ENCODE results near the gene AWAT1. TPM values are rescaled to one million over a fixed set of nuclear protein-coding genes. Genes with fewer than 3 reads are reported as not detected.

Gene AWAT1
- total and polyA plus RNA-seq, 2 donors (not counting 1 experiment from before 2014, with no cell fraction given) = not detected

DNA sequence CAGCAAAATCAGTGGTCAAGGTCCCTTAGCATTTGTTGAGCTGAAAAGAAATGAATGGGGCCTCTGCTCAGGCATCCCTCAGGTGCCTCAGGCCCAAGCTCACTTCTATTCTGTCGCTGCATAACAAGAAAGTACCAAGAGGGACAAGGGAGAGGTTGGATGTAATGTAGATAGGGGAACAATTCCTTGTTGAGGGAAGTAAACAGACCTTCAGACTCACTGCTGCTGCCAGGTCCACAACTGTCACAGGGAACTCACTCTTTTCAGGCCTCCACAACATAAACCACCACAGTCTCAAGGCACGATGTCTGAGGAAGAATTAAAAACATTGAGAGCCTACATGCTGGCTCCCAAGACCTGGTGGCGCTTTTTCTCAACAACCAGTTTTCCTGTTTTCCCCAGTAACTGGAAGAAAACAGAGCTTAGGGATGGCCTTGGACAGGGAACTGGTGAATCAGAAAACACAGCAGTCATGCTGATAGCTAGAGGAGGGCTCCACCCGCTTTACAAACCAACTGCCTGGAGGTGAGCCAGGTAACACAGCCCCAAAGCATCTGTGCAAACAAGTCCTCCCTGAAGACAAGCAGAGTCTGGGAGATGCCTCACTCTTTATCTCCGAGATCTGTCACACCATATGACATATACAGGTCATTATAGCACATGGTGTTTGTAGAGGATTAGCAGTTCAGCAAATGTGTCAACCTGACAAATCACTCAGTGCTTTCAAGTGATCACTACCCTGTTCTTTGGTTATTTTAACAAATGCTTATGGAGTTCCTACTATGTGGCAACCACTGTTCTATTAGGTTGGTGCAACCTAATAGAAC is 14.3 kb upstream of the AWAT1 start:
- no peak overlapping the region for H3K4me2 ChIP-seq (ENCODE audit: extremely low read depth, insufficient read depth, low read length)
- no peak overlapping the region for H3K9ac ChIP-seq (ENCODE audit: insufficient read depth, low read length)
- TF ChIP-seq, protein P1, sequence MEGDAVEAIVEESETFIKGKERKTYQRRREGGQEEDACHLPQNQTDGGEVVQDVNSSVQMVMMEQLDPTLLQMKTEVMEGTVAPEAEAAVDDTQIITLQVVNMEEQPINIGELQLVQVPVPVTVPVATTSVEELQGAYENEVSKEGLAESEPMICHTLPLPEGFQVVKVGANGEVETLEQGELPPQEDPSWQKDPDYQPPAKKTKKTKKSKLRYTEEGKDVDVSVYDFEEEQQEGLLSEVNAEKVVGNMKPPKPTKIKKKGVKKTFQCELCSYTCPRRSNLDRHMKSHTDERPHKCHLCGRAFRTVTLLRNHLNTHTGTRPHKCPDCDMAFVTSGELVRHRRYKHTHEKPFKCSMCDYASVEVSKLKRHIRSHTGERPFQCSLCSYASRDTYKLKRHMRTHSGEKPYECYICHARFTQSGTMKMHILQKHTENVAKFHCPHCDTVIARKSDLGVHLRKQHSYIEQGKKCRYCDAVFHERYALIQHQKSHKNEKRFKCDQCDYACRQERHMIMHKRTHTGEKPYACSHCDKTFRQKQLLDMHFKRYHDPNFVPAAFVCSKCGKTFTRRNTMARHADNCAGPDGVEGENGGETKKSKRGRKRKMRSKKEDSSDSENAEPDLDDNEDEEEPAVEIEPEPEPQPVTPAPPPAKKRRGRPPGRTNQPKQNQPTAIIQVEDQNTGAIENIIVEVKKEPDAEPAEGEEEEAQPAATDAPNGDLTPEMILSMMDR (conservative IDR thresholded peaks at IDR 0.05 in 1 of 2, IDR thresholded peaks at IDR 0.05 in 1 of 2; ENCODE audit: low read depth in 1 of 2, low read length in 2 of 2) = no peak
- no peak for TF ChIP-seq EZH2 (IDR thresholded peaks at IDR 0.05; ENCODE audit: low read length, missing control alignments)
- H3K4me1 ChIP-seq (ENCODE audit: control insufficient read depth, extremely low read depth, insufficient read depth, low read length) = no peaks in the 10 kb centered on the region
- H4K20me1 ChIP-seq (ENCODE audit: control insufficient read depth, extremely low read depth, insufficient read depth, low read length) = no peaks in the 10 kb centered on the region
- no peak overlapping the region for H2AFZ ChIP-seq (ENCODE audit: low read length)
- no peaks in the 10 kb centered on the region for H3K27me3 ChIP-seq (ENCODE audit: control insufficient read depth, insufficient read depth, low read length)
- no peaks in the 10 kb centered on the region for H3K36me3 ChIP-seq (ENCODE audit: control insufficient read depth, insufficient read depth, low read length)
- H3K4me3 ChIP-seq (replicated peaks in 1 of 4; ENCODE audit: control extremely low read depth in 1 of 4, insufficient read depth in 1 of 4, low read depth in 3 of 4, low read length in 4 of 4) = no peak overlapping the region
- no peaks in the 10 kb centered on the region for H3K9me3 ChIP-seq (ENCODE audit: control insufficient read depth, insufficient read depth, low read depth, low read length)
- DNase-seq (ENCODE audit: low read depth in 2 of 2) = peak; percentile 23 to 73
- no peak overlapping the region for H3K27ac ChIP-seq (ENCODE audit: insufficient read depth, low read length)
- no peaks in the 10 kb centered on the region for H3K79me2 ChIP-seq (ENCODE audit: control insufficient read depth, insufficient read depth, low read length)

DNA sequence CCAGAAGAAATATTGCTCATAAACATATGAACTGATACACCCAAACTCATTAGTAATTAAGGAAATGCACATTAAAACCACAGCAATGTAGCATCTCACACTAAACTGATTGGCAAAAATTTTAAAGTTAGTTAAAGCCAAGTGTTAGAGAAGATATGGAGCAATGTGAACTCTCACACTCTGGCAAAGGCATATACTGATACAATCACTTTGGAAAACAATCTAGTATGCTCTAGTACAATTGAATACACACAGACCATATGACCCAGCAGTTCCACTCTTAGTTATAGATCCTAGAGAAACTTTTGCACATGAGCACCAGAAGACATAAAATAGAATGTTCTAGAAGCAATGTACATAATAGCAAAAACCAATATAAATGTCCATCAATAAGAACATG is 8.4 kb upstream of the AWAT1 start:
- H3K9me3 ChIP-seq (ENCODE audit: control insufficient read depth, insufficient read depth, low read depth, low read length) = no peaks in the 10 kb centered on the region
- no peak for DNase-seq (ENCODE audit: low read depth in 2 of 2)
- H3K9ac ChIP-seq (ENCODE audit: insufficient read depth, low read length) = no peak overlapping the region
- H4K20me1 ChIP-seq (ENCODE audit: control insufficient read depth, extremely low read depth, insufficient read depth, low read length) = no peaks in the 10 kb centered on the region
- no peaks in the 10 kb centered on the region for H3K79me2 ChIP-seq (ENCODE audit: control insufficient read depth, insufficient read depth, low read length)
- no peak overlapping the region for H3K4me3 ChIP-seq (replicated peaks in 1 of 4; ENCODE audit: control extremely low read depth in 1 of 4, insufficient read depth in 1 of 4, low read depth in 3 of 4, low read length in 4 of 4)
- no peaks in the 10 kb centered on the region for H3K27me3 ChIP-seq (ENCODE audit: control insufficient read depth, insufficient read depth, low read length)
- no peaks in the 10 kb centered on the region for H3K36me3 ChIP-seq (ENCODE audit: control insufficient read depth, insufficient read depth, low read length)
- no peak overlapping the region for H3K4me2 ChIP-seq (ENCODE audit: extremely low read depth, insufficient read depth, low read length)
- H3K27ac ChIP-seq (ENCODE audit: insufficient read depth, low read length) = no peak overlapping the region
- H3K4me1 ChIP-seq (ENCODE audit: control insufficient read depth, extremely low read depth, insufficient read depth, low read length) = no peaks in the 10 kb centered on the region
- TF ChIP-seq, protein P1 (conservative IDR thresholded peaks at IDR 0.05 in 1 of 2, IDR thresholded peaks at IDR 0.05 in 1 of 2; ENCODE audit: low read depth in 1 of 2, low read length in 2 of 2) = no peak
- no peak for TF ChIP-seq EZH2 (IDR thresholded peaks at IDR 0.05; ENCODE audit: low read length, missing control alignments)
- H2AFZ ChIP-seq (ENCODE audit: low read length) = no peak overlapping the region

DNA sequence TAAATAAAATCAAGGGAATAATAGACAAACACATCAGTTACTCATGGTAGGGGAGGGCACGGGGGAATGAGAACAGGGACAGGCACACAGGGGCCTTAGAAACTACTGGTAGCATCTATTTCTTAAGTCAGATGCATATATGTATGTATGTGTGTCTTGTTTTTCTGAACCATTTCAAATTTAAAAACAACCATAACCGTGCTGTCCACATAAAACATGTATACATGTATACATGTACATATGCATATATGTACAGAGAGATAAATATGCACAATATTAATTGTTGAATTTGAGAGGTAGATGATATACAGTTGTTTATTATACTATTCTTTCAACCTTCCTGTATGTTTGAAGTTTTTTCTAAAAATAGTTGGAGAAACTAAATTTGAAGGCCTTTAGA is 7.8 kb upstream of the AWAT1 start:
- Histone ChIP-seq H3K9me3 (ENCODE audit: control insufficient read depth, insufficient read depth, low read depth, low read length) (no peaks in the 10 kb centered on the region), H3K4me1 (ENCODE audit: control insufficient read depth, extremely low read depth, insufficient read depth, low read length) (no peaks in the 10 kb centered on the region), H3K27ac (ENCODE audit: insufficient read depth, low read length) (no peak overlapping the region), H4K20me1 (ENCODE audit: control insufficient read depth, extremely low read depth, insufficient read depth, low read length) (no peaks in the 10 kb centered on the region), H3K4me2 (ENCODE audit: extremely low read depth, insufficient read depth, low read length) (no peak overlapping the region), H3K79me2 (ENCODE audit: control insufficient read depth, insufficient read depth, low read length) (no peaks in the 10 kb centered on the region), H3K9ac (ENCODE audit: insufficient read depth, low read length) (no peak overlapping the region), H3K27me3 (ENCODE audit: control insufficient read depth, insufficient read depth, low read length) (no peaks in the 10 kb centered on the region), H2AFZ (ENCODE audit: low read length) (no peak overlapping the region), H3K36me3 (ENCODE audit: control insufficient read depth, insufficient read depth, low read length) (no peaks in the 10 kb centered on the region), H3K4me3 (replicated peaks in 1 of 4; ENCODE audit: control extremely low read depth in 1 of 4, insufficient read depth in 1 of 4, low read depth in 3 of 4, low read length in 4 of 4) (no peak overlapping the region)
- DNase-seq (ENCODE audit: low read depth in 2 of 2) = no peak
- TF ChIP-seq, protein P1 (conservative IDR thresholded peaks at IDR 0.05 in 1 of 2, IDR thresholded peaks at IDR 0.05 in 1 of 2; ENCODE audit: low read depth in 1 of 2, low read length in 2 of 2) = no peak
- no peak for TF ChIP-seq EZH2 (IDR thresholded peaks at IDR 0.05; ENCODE audit: low read length, missing control alignments)
